Measurements from ENCODE around the gene NXPH2. TPM values are rescaled to one million over a fixed set of nuclear protein-coding genes. Genes with fewer than 3 reads are reported as not detected.

Gene NXPH2
- total RNA-seq, 1 experiment from 2014 or later: 1.8 TPM

GRCh38 chr2:138676619-138677021 lies 103.6 kb downstream of the NXPH2 start:
- no peak overlapping the region for H3K4me3 Mint-ChIP-seq
- H4K20me1 ChIP-seq (ENCODE audit: control insufficient read depth, insufficient read depth, insufficient read length): no peaks in the 10 kb centered on the region
- H3K9ac ChIP-seq (ENCODE audit: extremely low read depth, insufficient read length, low read length): no peak overlapping the region
- H2BK20ac ChIP-seq (ENCODE audit: low read depth, low read length, poor library complexity, severe bottlenecking): no peak overlapping the region
- no CpG with 5 or more reads among the region's 2 CpGs for WGBS (ENCODE audit: extremely low coverage, insufficient read length, low lambda C conversion rate)
- H2BK120ac ChIP-seq (ENCODE audit: low read depth, low read length, poor library complexity, severe bottlenecking): no peak overlapping the region
- H3K27ac Mint-ChIP-seq: no peak overlapping the region
- no peak overlapping the region for H2AK5ac ChIP-seq (ENCODE audit: insufficient read length, low read length)
- no peaks in the 10 kb centered on the region for H3K9me3 Mint-ChIP-seq
- H3K18ac ChIP-seq (ENCODE audit: insufficient read length, low read depth, low read length): no peak overlapping the region
- no peaks in the 10 kb centered on the region for H3K27me3 Mint-ChIP-seq (ENCODE audit: low read depth)
- no peak overlapping the region for H4K91ac ChIP-seq (ENCODE audit: insufficient read length, low read depth, low read length)
- no peaks in the 10 kb centered on the region for H3K27me3 ChIP-seq (ENCODE audit: insufficient read depth, low read length)
- DNase-seq: no peak
- H3T11ph ChIP-seq (ENCODE audit: low read length): no peak overlapping the region
- H3K79me2 ChIP-seq (ENCODE audit: insufficient read depth, low read length): no peaks in the 10 kb centered on the region
- no peak overlapping the region for H2BK5ac ChIP-seq (ENCODE audit: insufficient read length, low read length)
- no peak overlapping the region for H3K27ac ChIP-seq (ENCODE audit: insufficient read length, low read depth, low read length)
- TF ChIP-seq CTCF (conservative IDR thresholded peaks at IDR 0.05): no peak
- H2BK12ac ChIP-seq (ENCODE audit: insufficient read length, low read depth, low read length): no peak overlapping the region
- no peaks in the 10 kb centered on the region for H3K23me2 ChIP-seq (ENCODE audit: insufficient read length, low read depth, low read length, poor library complexity, severe bottlenecking)
- H3K14ac ChIP-seq (ENCODE audit: insufficient read depth, low read length): no peak overlapping the region
- H3K4me1 Mint-ChIP-seq: peaks cover 13 to 23% of the 10 kb centered on the region in 2 experiments
- H3K4ac ChIP-seq (ENCODE audit: low read depth, low read length): no peak overlapping the region
- H3K56ac ChIP-seq (ENCODE audit: insufficient read length, low read depth, low read length): no peak overlapping the region
- no peaks in the 10 kb centered on the region for H3K36me3 Mint-ChIP-seq (ENCODE audit: insufficient read depth in 1 of 3, low read depth in 3 of 3)
- H3K4me2 ChIP-seq (ENCODE audit: insufficient read depth, insufficient read length, low read length): no peak overlapping the region
- no peaks in the 10 kb centered on the region for H3K79me1 ChIP-seq (ENCODE audit: insufficient read depth, low read depth, low read length, poor library complexity, severe bottlenecking)
- H4K8ac ChIP-seq (replicated peaks; ENCODE audit: insufficient read length, low read depth, low read length): no peak overlapping the region
- no peak overlapping the region for H3K23ac ChIP-seq (ENCODE audit: insufficient read length, low read depth, low read length)
- no peak overlapping the region for H2AFZ ChIP-seq (ENCODE audit: low read length)
- peaks cover under 1% of the 10 kb centered on the region; the same call in 1 of the 2 replicates for H3K4me1 ChIP-seq (ENCODE audit: insufficient read depth, low read length)
- H4K5ac ChIP-seq (ENCODE audit: insufficient read length, low read depth, low read length): no peak overlapping the region
- no peaks in the 10 kb centered on the region for H3K9me3 ChIP-seq (ENCODE audit: control insufficient read depth, low read depth, low read length)
- H2BK15ac ChIP-seq (ENCODE audit: low read depth, low read length): no peak overlapping the region
